GM23248 (cell line): ENCODE data around the gene MAML3. TPM values are rescaled to one million over a fixed set of nuclear protein-coding genes. Genes with fewer than 3 reads are reported as not detected.

Experiments
- DNase-seq: peaks from one replicate; pipeline ENCODE4 v3.0.0-alpha.2; 2015
- H2AFZ ChIP-seq: fragments of 200-600 bp; sonication (generic); 2 replicates; pipeline ENCODE4 v1.6.1; 2016; ENCODE audit warnings: antibody characterized with exemption
- H3F3A ChIP-seq: fragments of 200-600 bp; sonication (generic); 2 replicates; pipeline ENCODE4 v1.6.1; 2016; ENCODE audit warnings: mild to moderate bottlenecking, antibody characterized with exemption, mixed run types; ENCODE audit not compliant: insufficient read depth
- H3K27ac ChIP-seq: fragments of 200-600 bp; sonication (generic); 2 replicates; pipeline ENCODE4 v1.5.1; 2016; ENCODE audit warnings: mild to moderate bottlenecking
- H3K27me3 ChIP-seq: fragments of 200-600 bp; sonication (generic); replicated peaks from 2 replicates; pipeline ENCODE4 v1.6.1; 2016; ENCODE audit warnings: mild to moderate bottlenecking; ENCODE audit not compliant: insufficient read depth
- H3K36me3 ChIP-seq: fragments of 200-600 bp; sonication (generic); 2 replicates; pipeline ENCODE4 v1.6.1; 2016; ENCODE audit warnings: low read depth, mild to moderate bottlenecking
- H3K4me1 ChIP-seq: fragments of 200-600 bp; sonication (generic); 2 replicates; pipeline ENCODE4 v1.6.1; 2016; ENCODE audit warnings: mild to moderate bottlenecking; ENCODE audit not compliant: insufficient read depth
- H3K4me2 ChIP-seq: fragments of 200-600 bp; sonication (generic); one replicate; pipeline ENCODE4 v1.6.1; 2016; ENCODE audit warnings: mild to moderate bottlenecking; ENCODE audit not compliant: unreplicated experiment
- H3K4me3 ChIP-seq: fragments of 200-600 bp; sonication (generic); 2 replicates; pipeline ENCODE4 v1.5.1; 2016; ENCODE audit warnings: mild to moderate bottlenecking
- H3K79me2 ChIP-seq: fragments of 200-600 bp; sonication (generic); 2 replicates; pipeline ENCODE4 v1.6.1; 2016; ENCODE audit warnings: mild to moderate bottlenecking; ENCODE audit not compliant: insufficient read depth
- H3K9ac ChIP-seq: fragments of 200-600 bp; sonication (generic); 2 replicates; pipeline ENCODE4 v1.6.1; 2016; ENCODE audit warnings: mild to moderate bottlenecking
- H3K9me2 ChIP-seq: fragments of 200-600 bp; sonication (generic); 2 replicates; pipeline ENCODE4 v1.6.1; 2016; ENCODE audit warnings: mixed run types, mild to moderate bottlenecking, moderate library complexity; ENCODE audit not compliant: insufficient read depth
- H3K9me3 ChIP-seq: fragments of 200-600 bp; sonication (generic); one replicate; pipeline ENCODE4 v1.6.1; 2017; ENCODE audit warnings: low read depth
- H4K20me1 ChIP-seq: fragments of 200-600 bp; sonication (generic); 2 replicates; pipeline ENCODE4 v1.6.0; 2016; ENCODE audit not compliant: insufficient read depth
- EZH2 ChIP-seq: fragments of 200-600 bp; sonication (generic); IDR thresholded peaks from 2 replicates; pipeline ENCODE4 v1.6.1; 2018; ENCODE audit warnings: antibody characterized with exemption, mild to moderate bottlenecking; ENCODE audit not compliant: insufficient read depth, poor library complexity, severe bottlenecking
- EZH2phosphoT487 ChIP-seq: fragments of 200-600 bp; sonication (generic); IDR thresholded peaks from 2 replicates; pipeline ENCODE4 v1.6.1; 2018; ENCODE audit warnings: antibody characterized with exemption, moderate library complexity, mild to moderate bottlenecking, low read depth; ENCODE audit not compliant: insufficient read depth
- WGBS, 2 experiments: methylation state at CpG; one replicate each; pipeline ENCODE4 v1.1.6; 2015 to 2017; ENCODE audit warnings: low lambda C conversion rate in 2 of 2, low coverage in 1 of 2; ENCODE audit errors: missing lambda C conversion rate in 2 of 2; 5-methylcytosine and 5-hydroxymethylcytosine counted together
- in situ Hi-C: fragments of 300-500 bp; cut with MboI; formaldehyde crosslinking; loops from 2 replicates; pipeline ENCODE4 v1.15.0; 2020
- polyA plus RNA-seq: library from polyadenylated mRNA; unstranded; fragments of >200 nt; fragmentation: Nextera tagmentation; extraction: Ambion mirVana; gene quantifications from 2 replicates; pipeline ENCODE4 v1.2.1, GENCODE V29; 2016
- total RNA-seq: library from RNA; depleted of rRNA; stranded (reverse); fragments of >200 nt; shearing (Covaris generic); gene quantifications from 2 replicates; pipeline ENCODE4 v1.2.3, GENCODE V29; 2014

Gene MAML3
- total and polyA plus RNA-seq, 2 experiments from 2014 or later: 0.96 to 1.5 TPM

DNA sequence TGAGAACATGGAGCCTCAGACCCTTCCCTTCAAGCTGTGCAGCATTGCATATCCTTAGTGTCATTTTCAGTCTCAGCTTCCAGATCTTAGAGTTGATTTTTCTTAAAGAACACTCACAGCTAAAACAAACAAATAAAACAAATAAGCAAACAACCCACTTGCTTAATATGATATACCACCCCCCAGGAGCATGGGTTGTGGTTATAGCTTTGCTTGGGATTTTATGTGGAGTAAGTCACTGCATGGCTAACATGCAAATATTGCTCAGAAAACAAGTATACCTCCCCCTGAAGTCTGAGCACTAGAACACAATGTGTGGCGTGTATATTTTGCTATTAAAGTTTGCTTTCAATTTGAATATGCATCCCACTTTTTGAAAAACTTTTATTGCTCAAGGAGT lies 409.8 kb downstream of the MAML3 start:
- TF ChIP-seq EZH2 (no peak), EZH2phosphoT487 (no peak)
- Histone ChIP-seq H3K36me3 (no peaks in the 10 kb centered on the region), H3K9me2 (no peaks in the 10 kb centered on the region), H3K9ac (no peak overlapping the region), H3K9me3 (no peaks in the 10 kb centered on the region), H3K27me3 (no peaks in the 10 kb centered on the region), H2AFZ (no peak overlapping the region), H4K20me1 (no peaks in the 10 kb centered on the region), H3K27ac (no peak overlapping the region), H3K4me3 (no peak overlapping the region), H3K4me2 (no peak overlapping the region), H3K4me1 (peaks cover 7% of the 10 kb centered on the region), H3K79me2 (no peaks in the 10 kb centered on the region), H3F3A (0 out of 2 replicates have a peak, but pooled peaks cover 2% of the 10 kb centered on the region)
- no peak for DNase-seq
- in situ Hi-C loops: loop anchor here (25.0 kb wide), 1 partner anchor 518 kb away; no protein-coding TSS in a partner anchor
- WGBS, 2 experiments: 93 to 95% methylated on average over 1 of the region's 1 CpG

GRCh38 chr4:139743027-139743426 lies 411.0 kb downstream of the MAML3 start:
- in situ Hi-C loops: loop anchor here (25.0 kb wide), 1 partner anchor 519 kb away; no protein-coding TSS in a partner anchor

DNA sequence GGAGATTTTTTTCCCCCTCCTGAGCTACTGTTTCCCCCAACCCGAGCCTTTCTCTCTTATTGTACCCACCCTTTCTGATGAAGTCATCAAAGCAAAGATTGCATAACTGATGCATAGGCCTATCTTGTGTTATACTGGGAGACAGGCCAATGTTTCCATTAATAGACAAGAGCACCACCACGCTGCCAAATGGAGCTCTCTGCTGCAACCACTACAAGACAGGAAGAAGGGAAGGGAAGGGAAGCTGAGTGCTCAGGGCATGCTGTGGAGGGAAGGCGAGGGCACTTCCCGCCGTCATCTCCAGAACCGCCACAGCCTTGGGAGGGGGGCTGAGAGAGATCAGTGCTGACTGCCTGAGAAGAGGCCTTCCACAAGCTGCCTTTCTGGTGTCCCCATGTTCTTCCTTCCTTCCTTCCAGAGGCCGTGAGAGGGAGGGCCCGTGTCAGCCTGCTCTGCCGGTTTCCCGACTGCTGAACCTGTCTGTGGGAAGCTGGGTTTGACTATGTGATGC lies 413.4 kb downstream of the MAML3 start:
- in situ Hi-C loops: loop anchor here (25.0 kb wide), 1 partner anchor 522 kb away; no protein-coding TSS in a partner anchor
- TF ChIP-seq EZH2 (no peak), EZH2phosphoT487 (no peak)
- peak overlapping the region; percentile 1; the same call in 1 of the 2 replicates for H3K27ac ChIP-seq
- H3K9me2 ChIP-seq: no peaks in the 10 kb centered on the region
- H3K4me2 ChIP-seq: no peak overlapping the region
- peaks cover 13% of the 10 kb centered on the region for H3K4me1 ChIP-seq
- WGBS, 2 experiments: 62 to 63% methylated on average over 7 to 10 of the region's 10 CpGs
- H3K9me3 ChIP-seq: no peaks in the 10 kb centered on the region
- peak overlapping the region; percentile 31; the same call in 1 of the 2 replicates for H2AFZ ChIP-seq
- no peaks in the 10 kb centered on the region for H3K27me3 ChIP-seq
- H4K20me1 ChIP-seq: no peaks in the 10 kb centered on the region
- no peaks in the 10 kb centered on the region for H3K36me3 ChIP-seq
- H3K4me3 ChIP-seq: no peak overlapping the region
- no peak overlapping the region for H3K9ac ChIP-seq
- 0 out of 2 replicates have a peak, but pooled peaks cover 13% of the 10 kb centered on the region for H3F3A ChIP-seq
- H3K79me2 ChIP-seq: no peaks in the 10 kb centered on the region
- peak; percentile 94 for DNase-seq

More at GRCh38 chr4:139743027-139743426, 411.0 kb downstream of the MAML3 start:
- 74 to 75% methylated on average over 5 of the region's 5 CpGs for WGBS, 2 experiments
- Histone ChIP-seq H3K9ac (no peak overlapping the region), H3K9me2 (no peaks in the 10 kb centered on the region), H3K79me2 (no peaks in the 10 kb centered on the region), H3K36me3 (no peaks in the 10 kb centered on the region), H3K27ac (no peak overlapping the region), H2AFZ (no peak overlapping the region), H3K4me2 (no peak overlapping the region), H3K4me3 (no peak overlapping the region), H3K4me1 (peaks cover 7% of the 10 kb centered on the region), H3K9me3 (no peaks in the 10 kb centered on the region), H3K27me3 (no peaks in the 10 kb centered on the region), H4K20me1 (no peaks in the 10 kb centered on the region), H3F3A (0 out of 2 replicates have a peak, but pooled peaks cover 5% of the 10 kb centered on the region)
- no peak for DNase-seq
- TF ChIP-seq EZH2phosphoT487 (no peak), EZH2 (no peak)

GRCh38 chr4:139740121-139740520 lies 413.9 kb downstream of the MAML3 start:
- no peaks in the 10 kb centered on the region for H3K27me3 ChIP-seq
- H3F3A ChIP-seq: 0 out of 2 replicates have a peak, but pooled peaks cover 13% of the 10 kb centered on the region
- no peak overlapping the region for H3K4me2 ChIP-seq
- H3K9ac ChIP-seq: no peak overlapping the region
- no peaks in the 10 kb centered on the region for H4K20me1 ChIP-seq
- no peak overlapping the region for H3K4me3 ChIP-seq
- H3K27ac ChIP-seq: peak overlapping the region; percentile 1
- TF ChIP-seq EZH2phosphoT487: no peak
- TF ChIP-seq EZH2: no peak
- no peak for DNase-seq
- no peaks in the 10 kb centered on the region for H3K9me3 ChIP-seq
- in situ Hi-C loops: loop anchor here (25.0 kb wide), 1 partner anchor 522 kb away; no protein-coding TSS in a partner anchor
- peaks cover 13% of the 10 kb centered on the region for H3K4me1 ChIP-seq
- no peaks in the 10 kb centered on the region for H3K36me3 ChIP-seq
- no peaks in the 10 kb centered on the region for H3K79me2 ChIP-seq
- WGBS, 2 experiments: 68 to 73% methylated on average over 5 of the region's 5 CpGs
- H2AFZ ChIP-seq: no peak overlapping the region
- H3K9me2 ChIP-seq: no peaks in the 10 kb centered on the region
